PFSK-1 (cell line): ENCODE data around the gene RALB.

Experiments
- POLR2AphosphoS5 ChIP-seq: IDR thresholded peaks from 2 replicates; pipeline ENCODE4 v1.6.1; 2012; ENCODE audit warnings: low read depth, mild to moderate bottlenecking, control low read depth, low read length, moderate library complexity
- SIN3A ChIP-seq: IDR thresholded peaks from 2 replicates; pipeline ENCODE4 v1.6.1; 2012; ENCODE audit warnings: mild to moderate bottlenecking, low read length, moderate library complexity, borderline replicate concordance; ENCODE audit not compliant: insufficient read depth
- TF ChIP-seq, protein P1 (sequence below), 2 experiments: IDR thresholded peaks; 2 replicates each; pipeline versions ENCODE4 v1.6.1 to v1.8.0; 2011 to 2012; ENCODE audit warnings: low read depth in 2 of 2, low read length in 2 of 2, control low read depth in 1 of 2, inconsistent platforms in 1 of 2, mild to moderate bottlenecking in 1 of 2, moderate library complexity in 1 of 2; ENCODE audit not compliant: insufficient read depth in 1 of 2

DNA sequence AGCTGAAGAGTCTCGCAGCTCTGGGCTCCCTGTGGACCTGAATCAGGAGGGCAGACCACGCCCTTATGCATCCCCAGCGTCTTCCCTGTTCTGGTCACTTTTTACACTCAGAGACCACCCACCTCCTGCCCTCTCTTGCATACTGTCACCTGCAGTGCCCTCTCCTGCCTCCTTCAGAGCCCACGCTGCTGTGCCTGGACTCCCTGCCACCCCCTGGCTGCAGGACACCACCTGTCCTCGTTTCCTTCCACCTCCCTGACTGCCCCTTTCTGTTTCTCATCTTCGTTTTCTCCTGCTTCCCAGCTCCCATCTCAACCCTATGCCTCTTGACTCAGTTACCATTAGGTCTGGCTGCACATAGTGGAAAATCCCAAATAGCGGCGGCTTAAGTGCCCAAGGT lies 84.1 kb downstream of the RALB start:
- TF ChIP-seq POLR2AphosphoS5 (no peak), SIN3A (no peak)
- TF ChIP-seq, protein P1, sequence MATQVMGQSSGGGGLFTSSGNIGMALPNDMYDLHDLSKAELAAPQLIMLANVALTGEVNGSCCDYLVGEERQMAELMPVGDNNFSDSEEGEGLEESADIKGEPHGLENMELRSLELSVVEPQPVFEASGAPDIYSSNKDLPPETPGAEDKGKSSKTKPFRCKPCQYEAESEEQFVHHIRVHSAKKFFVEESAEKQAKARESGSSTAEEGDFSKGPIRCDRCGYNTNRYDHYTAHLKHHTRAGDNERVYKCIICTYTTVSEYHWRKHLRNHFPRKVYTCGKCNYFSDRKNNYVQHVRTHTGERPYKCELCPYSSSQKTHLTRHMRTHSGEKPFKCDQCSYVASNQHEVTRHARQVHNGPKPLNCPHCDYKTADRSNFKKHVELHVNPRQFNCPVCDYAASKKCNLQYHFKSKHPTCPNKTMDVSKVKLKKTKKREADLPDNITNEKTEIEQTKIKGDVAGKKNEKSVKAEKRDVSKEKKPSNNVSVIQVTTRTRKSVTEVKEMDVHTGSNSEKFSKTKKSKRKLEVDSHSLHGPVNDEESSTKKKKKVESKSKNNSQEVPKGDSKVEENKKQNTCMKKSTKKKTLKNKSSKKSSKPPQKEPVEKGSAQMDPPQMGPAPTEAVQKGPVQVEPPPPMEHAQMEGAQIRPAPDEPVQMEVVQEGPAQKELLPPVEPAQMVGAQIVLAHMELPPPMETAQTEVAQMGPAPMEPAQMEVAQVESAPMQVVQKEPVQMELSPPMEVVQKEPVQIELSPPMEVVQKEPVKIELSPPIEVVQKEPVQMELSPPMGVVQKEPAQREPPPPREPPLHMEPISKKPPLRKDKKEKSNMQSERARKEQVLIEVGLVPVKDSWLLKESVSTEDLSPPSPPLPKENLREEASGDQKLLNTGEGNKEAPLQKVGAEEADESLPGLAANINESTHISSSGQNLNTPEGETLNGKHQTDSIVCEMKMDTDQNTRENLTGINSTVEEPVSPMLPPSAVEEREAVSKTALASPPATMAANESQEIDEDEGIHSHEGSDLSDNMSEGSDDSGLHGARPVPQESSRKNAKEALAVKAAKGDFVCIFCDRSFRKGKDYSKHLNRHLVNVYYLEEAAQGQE (IDR thresholded peaks at IDR 0.05; ENCODE audit: insufficient read depth in 1 of 2, low read depth in 2 of 2, low read length in 2 of 2): no peak
